HuH-7 (cell line): ENCODE measurements around the gene PAX4.
A peak's percentile ranks its signal among the peaks of the same experiment; 100 is the strongest.
"Not testable (repeated sequence)": the region's sequence is repeated elsewhere in the genome, so short reads cannot be mapped to it uniquely, and the experiment has no call there.

Source experiments
- DNase-seq: peaks from one replicate; pipeline ENCODE4 v3.0.0; 2011; ENCODE audit warnings: low spot score

PAX4 gene

GRCh38 chr7:127585044-127585953 lies 32.6 kb downstream of the PAX4 start, which contains the start of gene GCC1:
TSS of gene GCC1 (minus strand) at chr7:127585596. CDS start at chr7:127585182, 414 bp downstream.
- DNase-seq = peak; percentile 95

- no peak for DNase-seq
Measured at GRCh38 chr7:127584648-127585043, 33.3 kb downstream of the PAX4 start.

GRCh38 chr7:127582361-127582760 lies 35.6 kb downstream of the PAX4 start:
- no peak for DNase-seq

GRCh38 chr7:127581716-127582115 lies 36.2 kb downstream of the PAX4 start:
- no peak for DNase-seq

- no peak for DNase-seq
Measured at GRCh38 chr7:127580612-127581011, 37.3 kb downstream of the PAX4 start.

- no peak for DNase-seq
Measured at GRCh38 chr7:127578711-127579275, 39.1 kb downstream of the PAX4 start.

GRCh38 chr7:127578036-127578684 lies 39.8 kb downstream of the PAX4 start:
- no peak for DNase-seq

- DNase-seq = no peak
Measured at GRCh38 chr7:127571741-127572505, 46.0 kb downstream of the PAX4 start.

GRCh38 chr7:127568034-127568433 lies 49.9 kb downstream of the PAX4 start:
- DNase-seq = not testable (repeated sequence)

- DNase-seq = no peak
Measured at GRCh38 chr7:127566242-127566641, 51.7 kb downstream of the PAX4 start.
